Sigmoid colon (tissue), 7 donors: Measurements from ENCODE around the gene FN3K. TPM values are rescaled to one million over a fixed set of nuclear protein-coding genes. Genes with fewer than 3 reads are reported as not detected.
A peak's percentile ranks its signal among the peaks of the same experiment; 100 is the strongest.

ENCODE experiments used
- DNase-seq: peaks from one replicate; pipeline ENCODE4 v3.0.0-alpha.2; 2019
- H3K27ac ChIP-seq, 4 donors: fragments of 200-600 bp; sonication (generic); one replicate each; pipeline ENCODE4 v1.5.1; 2016 to 2019; ENCODE audit warnings: mild to moderate bottlenecking in 1 of 4
- H3K27me3 ChIP-seq, 3 donors: fragments of 200-600 bp; sonication (generic); one replicate each; pipeline ENCODE4 v1.5.1; 2019; ENCODE audit warnings: mild to moderate bottlenecking in 1 of 3
- H3K36me3 ChIP-seq, 4 donors: fragments of 200-600 bp; sonication (generic); one replicate each; pipeline ENCODE4 v1.5.1; 2016 to 2019
- H3K4me1 ChIP-seq, 4 donors: fragments of 200-600 bp; sonication (generic); one replicate each; pipeline ENCODE4 v1.5.1; 2017 to 2019
- H3K4me3 ChIP-seq, 4 donors: fragments of 200-600 bp; sonication (generic); one replicate each; pipeline ENCODE4 v1.5.1; 2017 to 2019; ENCODE audit warnings: mild to moderate bottlenecking in 2 of 4, moderate library complexity in 1 of 4
- H3K9me3 ChIP-seq, 4 donors: fragments of 200-600 bp in 3 of 4; sonication (generic) in 3 of 4; one replicate each; pipeline versions ENCODE4 v1.5.1 to v1.6.1; 2013 to 2019
- CTCF ChIP-seq, 4 experiments: fragments of 450-650 bp in 3 of 4; fragments of 200-600 bp in 1 of 4; IDR thresholded peaks; one replicate each; pipeline ENCODE4 v1.5.1; 2016 to 2019; ENCODE audit warnings: antibody characterized with exemption in 4 of 4, mild to moderate bottlenecking in 3 of 4, moderate library complexity in 2 of 4
- EP300 ChIP-seq, 4 donors: sonication (generic); formaldehyde crosslinking; IDR thresholded peaks; one replicate each; pipeline ENCODE4 v1.6.1; 2017; ENCODE audit warnings: antibody characterized with exemption in 4 of 4
- POLR2A ChIP-seq, 2 donors: fragments of 450-650 bp; IDR thresholded peaks; one replicate each; pipeline ENCODE4 v1.6.1; 2016; ENCODE audit warnings: antibody characterized with exemption in 2 of 2, mild to moderate bottlenecking in 2 of 2, moderate library complexity in 2 of 2
- POLR2AphosphoS5 ChIP-seq, 4 donors: sonication (generic); formaldehyde crosslinking; IDR thresholded peaks; one replicate each; pipeline ENCODE4 v1.6.1; 2017; ENCODE audit warnings: antibody characterized with exemption in 4 of 4
- WGBS, 2 donors: extraction: QIAGEN DNeasy Blood & Tissue Kit; methylation state at CpG; one replicate each; pipeline ENCODE4 v1.1.7; 2013; 5-methylcytosine and 5-hydroxymethylcytosine counted together
- intact Hi-C: fragments of 100-400 bp; cut with DNase I; formaldehyde crosslinking; loops from one replicate; pipeline ENCODE4 v1.15.1; 2023
- polyA plus RNA-seq, 3 donors: library from polyadenylated mRNA; stranded (reverse); fragments of 200-250 nt; gene quantifications; one replicate each; pipeline ENCODE4 v1.2.3, GENCODE V29; 2013
- total RNA-seq, 4 donors: library from RNA; depleted of rRNA; stranded (reverse); fragments of >200 nt; gene quantifications; one replicate each; pipeline ENCODE4 v1.1.0, GENCODE V29; 2016
- donor health status: healthy with polysubstance abuse.
- donor health status: Bipolar disorder and iron deficiency.
- donor health status: healthy.

The FN3K gene
- total and polyA plus RNA-seq, 7 donors: 2.8 to 22.2 (median 11.9) TPM

- no peak overlapping the region for H3K27ac ChIP-seq
- TF ChIP-seq CTCF (IDR thresholded peaks at IDR 0.05): no peak
- no peak for TF ChIP-seq POLR2AphosphoS5 (IDR thresholded peaks at IDR 0.05)
- no peak for TF ChIP-seq POLR2A (IDR thresholded peaks at IDR 0.05)
- TF ChIP-seq EP300 (IDR thresholded peaks at IDR 0.05): no peak
- peaks cover 0 to 2% (median 0%) of the 10 kb centered on the region in 4 donors for H3K9me3 ChIP-seq
- no peak for DNase-seq
- H3K36me3 ChIP-seq: peaks cover 0 to 6% (median 0%) of the 10 kb centered on the region in 4 donors
- 94 to 96% methylated on average over 22 of the region's 22 CpGs for WGBS, 2 donors
- intact Hi-C loops: no loop called here
- no peaks in the 10 kb centered on the region for H3K27me3 ChIP-seq
- peaks cover 0 to 14% (median 13%) of the 10 kb centered on the region in 4 donors for H3K4me1 ChIP-seq
- no peak overlapping the region for H3K4me3 ChIP-seq
Observed at GRCh38 chr17:82693168-82693867, 42.1 kb upstream of the FN3K start.

- Histone ChIP-seq H3K9me3 (peaks cover 0 to 2% (median 0%) of the 10 kb centered on the region in 4 donors), H3K4me3 (no peak overlapping the region), H3K36me3 (peaks cover 0 to 6% (median 0%) of the 10 kb centered on the region in 4 donors), H3K27me3 (no peaks in the 10 kb centered on the region), H3K27ac (no peak overlapping the region), H3K4me1 (peaks cover 0 to 22% (median 17%) of the 10 kb centered on the region in 4 donors)
- intact Hi-C loops: no loop called here
- TF ChIP-seq CTCF (IDR thresholded peaks at IDR 0.05): no peak
- no peak for TF ChIP-seq EP300 (IDR thresholded peaks at IDR 0.05)
- TF ChIP-seq POLR2AphosphoS5 (IDR thresholded peaks at IDR 0.05): no peak
- TF ChIP-seq POLR2A (IDR thresholded peaks at IDR 0.05): no peak
- 74 to 80% methylated on average over 2 of the region's 2 CpGs for WGBS, 2 donors
- no peak for DNase-seq
Observed at GRCh38 chr17:82694647-82695046, 40.8 kb upstream of the FN3K start.

GRCh38 chr17:82696259-82696658, 39.2 kb upstream of the FN3K start:
- Histone ChIP-seq H3K9me3 (peaks cover 0 to 2% (median 0%) of the 10 kb centered on the region in 4 donors), H3K27ac (no peak overlapping the region), H3K36me3 (no peaks in the 10 kb centered on the region), H3K4me1 (peaks cover 0 to 23% (median 17%) of the 10 kb centered on the region in 4 donors), H3K27me3 (no peaks in the 10 kb centered on the region), H3K4me3 (no peak overlapping the region)
- TF ChIP-seq EP300 (IDR thresholded peaks at IDR 0.05) (no peak), POLR2AphosphoS5 (IDR thresholded peaks at IDR 0.05) (no peak), CTCF (IDR thresholded peaks at IDR 0.05) (no peak), POLR2A (IDR thresholded peaks at IDR 0.05) (no peak)
- 96 to 97% methylated on average over 16 of the region's 17 CpGs for WGBS, 2 donors
- intact Hi-C loops: no loop called here
- DNase-seq: no peak

- peak overlapping the region in 1 of 4 donors; percentile 71 for H3K27ac ChIP-seq
- TF ChIP-seq POLR2AphosphoS5 (IDR thresholded peaks at IDR 0.05): no peak
- TF ChIP-seq EP300 (IDR thresholded peaks at IDR 0.05): no peak
- no peak for TF ChIP-seq POLR2A (IDR thresholded peaks at IDR 0.05)
- no peak for TF ChIP-seq CTCF (IDR thresholded peaks at IDR 0.05)
- peak overlapping the region; percentile 57 to 89 (median 75) for H3K4me3 ChIP-seq
- intact Hi-C loops: no loop called here
- no peak for DNase-seq
- H3K36me3 ChIP-seq: no peaks in the 10 kb centered on the region
- H3K27me3 ChIP-seq: no peaks in the 10 kb centered on the region
- WGBS, 2 donors: 17 to 35% methylated on average over 48 of the region's 48 CpGs
- H3K9me3 ChIP-seq: peaks cover 0 to 2% (median 0%) of the 10 kb centered on the region in 4 donors
- peaks cover 0 to 23% (median 17%) of the 10 kb centered on the region in 4 donors for H3K4me1 ChIP-seq
Observed at GRCh38 chr17:82696916-82697807, 38.3 kb upstream of the FN3K start.
